WTC11 (cell line): Measurements from ENCODE around the gene CALN1.

Source experiments
- ZNF317 ChIP-seq: sonication (generic); formaldehyde crosslinking; IDR thresholded peaks from 2 replicates; pipeline ENCODE4 v1.8.1; 2023; ENCODE audit warnings: low read depth, mild to moderate bottlenecking, moderate library complexity, missing genetic modification reagents, borderline replicate concordance
- TF ChIP-seq, protein P1 (sequence below): fragments of 200-600 bp; IDR thresholded peaks from 2 replicates; pipeline ENCODE4 v1.8.0; 2022; ENCODE audit warnings: antibody characterized with exemption
- TF ChIP-seq, protein P2 (sequence below): sonication (generic); formaldehyde crosslinking; IDR thresholded peaks from 2 replicates; pipeline ENCODE4 v1.8.0; 2022; ENCODE audit warnings: mild to moderate bottlenecking, missing genetic modification reagents
- TF ChIP-seq, protein P3 (sequence below): fragments of 250-450 bp; sonication (Bioruptor Pico); IDR thresholded peaks from 2 replicates; pipeline ENCODE4 v1.8.0; 2021; ENCODE audit warnings: mild to moderate bottlenecking

DNA sequence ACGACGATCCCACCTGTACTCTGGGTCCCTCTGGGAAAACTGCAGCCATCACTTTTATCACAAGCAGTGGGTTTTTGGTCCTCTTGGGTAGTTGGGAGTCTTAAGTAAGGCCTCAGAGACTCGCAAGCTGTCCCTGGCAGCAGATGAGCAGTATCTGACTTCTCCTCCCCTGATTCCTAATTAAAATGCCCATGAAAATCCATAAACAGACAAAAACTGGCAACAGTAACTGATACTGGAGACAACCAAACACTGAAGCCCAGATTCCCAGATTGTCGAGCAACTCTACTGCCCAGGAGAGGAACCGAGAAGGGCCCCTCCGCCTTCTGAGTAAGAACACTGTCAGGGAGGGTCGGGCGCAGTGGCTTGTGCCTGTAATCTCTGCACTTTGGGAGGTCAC is 333.8 kb downstream of the CALN1 start:
- TF ChIP-seq, protein P1, sequence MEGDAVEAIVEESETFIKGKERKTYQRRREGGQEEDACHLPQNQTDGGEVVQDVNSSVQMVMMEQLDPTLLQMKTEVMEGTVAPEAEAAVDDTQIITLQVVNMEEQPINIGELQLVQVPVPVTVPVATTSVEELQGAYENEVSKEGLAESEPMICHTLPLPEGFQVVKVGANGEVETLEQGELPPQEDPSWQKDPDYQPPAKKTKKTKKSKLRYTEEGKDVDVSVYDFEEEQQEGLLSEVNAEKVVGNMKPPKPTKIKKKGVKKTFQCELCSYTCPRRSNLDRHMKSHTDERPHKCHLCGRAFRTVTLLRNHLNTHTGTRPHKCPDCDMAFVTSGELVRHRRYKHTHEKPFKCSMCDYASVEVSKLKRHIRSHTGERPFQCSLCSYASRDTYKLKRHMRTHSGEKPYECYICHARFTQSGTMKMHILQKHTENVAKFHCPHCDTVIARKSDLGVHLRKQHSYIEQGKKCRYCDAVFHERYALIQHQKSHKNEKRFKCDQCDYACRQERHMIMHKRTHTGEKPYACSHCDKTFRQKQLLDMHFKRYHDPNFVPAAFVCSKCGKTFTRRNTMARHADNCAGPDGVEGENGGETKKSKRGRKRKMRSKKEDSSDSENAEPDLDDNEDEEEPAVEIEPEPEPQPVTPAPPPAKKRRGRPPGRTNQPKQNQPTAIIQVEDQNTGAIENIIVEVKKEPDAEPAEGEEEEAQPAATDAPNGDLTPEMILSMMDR, result no peak
- TF ChIP-seq, protein P2, sequence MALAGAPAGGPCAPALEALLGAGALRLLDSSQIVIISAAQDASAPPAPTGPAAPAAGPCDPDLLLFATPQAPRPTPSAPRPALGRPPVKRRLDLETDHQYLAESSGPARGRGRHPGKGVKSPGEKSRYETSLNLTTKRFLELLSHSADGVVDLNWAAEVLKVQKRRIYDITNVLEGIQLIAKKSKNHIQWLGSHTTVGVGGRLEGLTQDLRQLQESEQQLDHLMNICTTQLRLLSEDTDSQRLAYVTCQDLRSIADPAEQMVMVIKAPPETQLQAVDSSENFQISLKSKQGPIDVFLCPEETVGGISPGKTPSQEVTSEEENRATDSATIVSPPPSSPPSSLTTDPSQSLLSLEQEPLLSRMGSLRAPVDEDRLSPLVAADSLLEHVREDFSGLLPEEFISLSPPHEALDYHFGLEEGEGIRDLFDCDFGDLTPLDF (CRISPR knock-in tag), result no peak
- no peak for TF ChIP-seq ZNF317
- TF ChIP-seq, protein P3, sequence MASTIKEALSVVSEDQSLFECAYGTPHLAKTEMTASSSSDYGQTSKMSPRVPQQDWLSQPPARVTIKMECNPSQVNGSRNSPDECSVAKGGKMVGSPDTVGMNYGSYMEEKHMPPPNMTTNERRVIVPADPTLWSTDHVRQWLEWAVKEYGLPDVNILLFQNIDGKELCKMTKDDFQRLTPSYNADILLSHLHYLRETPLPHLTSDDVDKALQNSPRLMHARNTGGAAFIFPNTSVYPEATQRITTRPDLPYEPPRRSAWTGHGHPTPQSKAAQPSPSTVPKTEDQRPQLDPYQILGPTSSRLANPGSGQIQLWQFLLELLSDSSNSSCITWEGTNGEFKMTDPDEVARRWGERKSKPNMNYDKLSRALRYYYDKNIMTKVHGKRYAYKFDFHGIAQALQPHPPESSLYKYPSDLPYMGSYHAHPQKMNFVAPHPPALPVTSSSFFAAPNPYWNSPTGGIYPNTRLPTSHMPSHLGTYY, result no peak
